ENCODE measurements around the gene PANK4. TPM values are rescaled to one million over a fixed set of nuclear protein-coding genes. Genes with fewer than 3 reads are reported as not detected.

PANK4 gene
- total and polyA plus RNA-seq, 9 of the 15 experiments (the other 6 are each of a cell fraction or from before 2014, with no cell fraction given): 0.93 to 55.6 (median 31.5) TPM

DNA sequence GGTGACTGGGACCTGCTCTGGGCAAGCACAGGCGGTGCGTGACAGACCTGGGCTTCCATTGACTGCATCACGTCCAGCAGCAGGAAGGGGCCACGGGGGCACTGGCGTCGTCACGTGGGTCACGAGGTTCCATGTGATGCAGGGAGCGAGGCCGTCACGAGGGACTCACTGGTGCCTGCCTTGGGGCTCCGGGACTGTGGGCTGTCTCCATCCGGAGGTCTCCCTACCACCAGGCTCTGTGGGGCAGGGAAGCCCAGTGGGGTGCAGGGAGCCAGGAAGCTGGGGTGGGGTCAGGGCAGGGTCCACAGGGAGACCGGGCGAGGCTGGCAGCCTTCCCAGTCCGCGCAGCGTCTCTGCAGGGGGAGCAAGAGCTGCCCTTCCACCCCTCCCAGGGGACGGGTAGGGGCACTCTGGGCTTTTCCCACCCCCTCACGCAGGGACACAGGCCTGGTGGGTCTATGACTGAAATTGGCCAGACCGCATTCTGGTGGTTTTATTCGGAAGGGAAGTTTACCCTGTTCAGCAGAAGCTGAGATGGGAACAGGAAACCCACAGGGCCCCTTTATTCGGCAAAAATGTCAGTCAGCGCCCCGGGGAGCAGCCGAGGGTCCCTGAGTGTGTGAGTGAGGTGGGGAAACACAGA is 29.4 kb upstream of the PANK4 start (continued):
- TF ChIP-seq, protein P1, sequence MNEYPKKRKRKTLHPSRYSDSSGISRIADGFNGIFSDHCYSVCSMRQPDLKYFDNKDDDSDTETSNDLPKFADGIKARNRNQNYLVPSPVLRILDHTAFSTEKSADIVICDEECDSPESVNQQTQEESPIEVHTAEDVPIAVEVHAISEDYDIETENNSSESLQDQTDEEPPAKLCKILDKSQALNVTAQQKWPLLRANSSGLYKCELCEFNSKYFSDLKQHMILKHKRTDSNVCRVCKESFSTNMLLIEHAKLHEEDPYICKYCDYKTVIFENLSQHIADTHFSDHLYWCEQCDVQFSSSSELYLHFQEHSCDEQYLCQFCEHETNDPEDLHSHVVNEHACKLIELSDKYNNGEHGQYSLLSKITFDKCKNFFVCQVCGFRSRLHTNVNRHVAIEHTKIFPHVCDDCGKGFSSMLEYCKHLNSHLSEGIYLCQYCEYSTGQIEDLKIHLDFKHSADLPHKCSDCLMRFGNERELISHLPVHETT (CRISPR knock-in tag; conservative IDR thresholded peaks at IDR 0.05 in 1 of 2, IDR thresholded peaks at IDR 0.05 in 1 of 2): 0 out of 4 replicates have a peak, but pooled peaks of 1 of the 2 experiments have one; percentile 18
- TF ChIP-seq NFE2 (IDR thresholded peaks at IDR 0.05; ENCODE audit: low read depth): no peak
- TF ChIP-seq L3MBTL2 (IDR thresholded peaks at IDR 0.05): peak; percentile 88
- TF ChIP-seq, protein P2, sequence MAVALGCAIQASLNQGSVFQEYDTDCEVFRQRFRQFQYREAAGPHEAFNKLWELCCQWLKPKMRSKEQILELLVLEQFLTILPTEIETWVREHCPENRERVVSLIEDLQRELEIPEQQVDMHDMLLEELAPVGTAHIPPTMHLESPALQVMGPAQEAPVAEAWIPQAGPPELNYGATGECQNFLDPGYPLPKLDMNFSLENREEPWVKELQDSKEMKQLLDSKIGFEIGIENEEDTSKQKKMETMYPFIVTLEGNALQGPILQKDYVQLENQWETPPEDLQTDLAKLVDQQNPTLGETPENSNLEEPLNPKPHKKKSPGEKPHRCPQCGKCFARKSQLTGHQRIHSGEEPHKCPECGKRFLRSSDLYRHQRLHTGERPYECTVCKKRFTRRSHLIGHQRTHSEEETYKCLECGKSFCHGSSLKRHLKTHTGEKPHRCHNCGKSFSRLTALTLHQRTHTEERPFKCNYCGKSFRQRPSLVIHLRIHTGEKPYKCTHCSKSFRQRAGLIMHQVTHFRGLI (CRISPR knock-in tag; IDR thresholded peaks at IDR 0.05): peak; percentile 38; the same call in 1 of the 2 replicates
- TF ChIP-seq SOX6 (IDR thresholded peaks at IDR 0.05): no peak
- TF ChIP-seq, protein P3, sequence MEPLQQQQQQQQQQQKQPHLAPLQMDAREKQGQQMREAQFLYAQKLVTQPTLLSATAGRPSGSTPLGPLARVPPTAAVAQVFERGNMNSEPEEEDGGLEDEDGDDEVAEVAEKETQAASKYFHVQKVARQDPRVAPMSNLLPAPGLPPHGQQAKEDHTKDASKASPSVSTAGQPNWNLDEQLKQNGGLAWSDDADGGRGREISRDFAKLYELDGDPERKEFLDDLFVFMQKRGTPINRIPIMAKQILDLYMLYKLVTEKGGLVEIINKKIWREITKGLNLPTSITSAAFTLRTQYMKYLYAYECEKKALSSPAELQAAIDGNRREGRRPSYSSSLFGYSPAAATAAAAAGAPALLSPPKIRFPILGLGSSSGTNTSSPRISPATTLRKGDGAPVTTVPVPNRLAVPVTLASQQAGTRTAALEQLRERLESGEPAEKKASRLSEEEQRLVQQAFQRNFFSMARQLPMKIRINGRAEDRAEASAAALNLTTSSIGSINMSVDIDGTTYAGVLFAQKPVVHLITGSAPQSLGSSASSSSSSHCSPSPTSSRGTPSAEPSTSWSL (CRISPR knock-in tag; IDR thresholded peaks at IDR 0.05; ENCODE audit: borderline replicate concordance): peak; percentile 71; the same call in 1 of the 2 replicates
- TF ChIP-seq, protein P4, sequence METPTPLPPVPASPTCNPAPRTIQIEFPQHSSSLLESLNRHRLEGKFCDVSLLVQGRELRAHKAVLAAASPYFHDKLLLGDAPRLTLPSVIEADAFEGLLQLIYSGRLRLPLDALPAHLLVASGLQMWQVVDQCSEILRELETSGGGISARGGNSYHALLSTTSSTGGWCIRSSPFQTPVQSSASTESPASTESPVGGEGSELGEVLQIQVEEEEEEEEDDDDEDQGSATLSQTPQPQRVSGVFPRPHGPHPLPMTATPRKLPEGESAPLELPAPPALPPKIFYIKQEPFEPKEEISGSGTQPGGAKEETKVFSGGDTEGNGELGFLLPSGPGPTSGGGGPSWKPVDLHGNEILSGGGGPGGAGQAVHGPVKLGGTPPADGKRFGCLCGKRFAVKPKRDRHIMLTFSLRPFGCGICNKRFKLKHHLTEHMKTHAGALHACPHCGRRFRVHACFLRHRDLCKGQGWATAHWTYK (CRISPR knock-in tag; IDR thresholded peaks at IDR 0.05): peak; percentile 78
- TF ChIP-seq, protein P5, sequence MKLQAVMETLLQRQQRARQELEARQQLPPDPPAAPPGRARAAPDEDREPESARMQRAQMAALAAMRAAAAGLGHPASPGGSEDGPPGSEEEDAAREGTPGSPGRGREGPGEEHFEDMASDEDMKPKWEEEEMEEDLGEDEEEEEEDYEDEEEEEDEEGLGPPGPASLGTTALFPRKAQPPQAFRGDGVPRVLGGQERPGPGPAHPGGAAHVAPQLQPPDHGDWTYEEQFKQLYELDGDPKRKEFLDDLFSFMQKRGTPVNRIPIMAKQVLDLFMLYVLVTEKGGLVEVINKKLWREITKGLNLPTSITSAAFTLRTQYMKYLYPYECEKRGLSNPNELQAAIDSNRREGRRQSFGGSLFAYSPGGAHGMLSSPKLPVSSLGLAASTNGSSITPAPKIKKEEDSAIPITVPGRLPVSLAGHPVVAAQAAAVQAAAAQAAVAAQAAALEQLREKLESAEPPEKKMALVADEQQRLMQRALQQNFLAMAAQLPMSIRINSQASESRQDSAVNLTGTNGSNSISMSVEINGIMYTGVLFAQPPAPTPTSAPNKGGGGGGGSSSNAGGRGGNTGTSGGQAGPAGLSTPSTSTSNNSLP (IDR thresholded peaks at IDR 0.05; ENCODE audit: borderline replicate concordance, low read depth, low read length): no peak
- TF ChIP-seq, protein P6, sequence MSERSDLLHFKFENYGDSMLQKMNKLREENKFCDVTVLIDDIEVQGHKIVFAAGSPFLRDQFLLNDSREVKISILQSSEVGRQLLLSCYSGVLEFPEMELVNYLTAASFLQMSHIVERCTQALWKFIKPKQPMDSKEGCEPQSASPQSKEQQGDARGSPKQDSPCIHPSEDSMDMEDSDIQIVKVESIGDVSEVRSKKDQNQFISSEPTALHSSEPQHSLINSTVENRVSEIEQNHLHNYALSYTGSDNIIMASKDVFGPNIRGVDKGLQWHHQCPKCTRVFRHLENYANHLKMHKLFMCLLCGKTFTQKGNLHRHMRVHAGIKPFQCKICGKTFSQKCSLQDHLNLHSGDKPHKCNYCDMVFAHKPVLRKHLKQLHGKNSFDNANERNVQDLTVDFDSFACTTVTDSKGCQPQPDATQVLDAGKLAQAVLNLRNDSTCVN (CRISPR knock-in tag; IDR thresholded peaks at IDR 0.05): peak; percentile 25; the same call in 1 of the 2 replicates
- peak; percentile 22; the same call in 1 of the 2 replicates for TF ChIP-seq ZNF324 (CRISPR knock-in tag; IDR thresholded peaks at IDR 0.05)
- TF ChIP-seq NBN (IDR thresholded peaks at IDR 0.05; ENCODE audit: low read depth): no peak
- 0 out of 2 replicates have a peak, but pooled peaks have one; percentile 16 for TF ChIP-seq CBFB (CRISPR knock-in tag; IDR thresholded peaks at IDR 0.05)
- peak; percentile 37; the same call in 1 of the 2 replicates for TF ChIP-seq ELF4 (CRISPR knock-in tag; IDR thresholded peaks at IDR 0.05)
- TF ChIP-seq NFIC (IDR thresholded peaks at IDR 0.05): peak; percentile 33; the same call in 1 of the 2 replicates
- TF ChIP-seq, protein P7, sequence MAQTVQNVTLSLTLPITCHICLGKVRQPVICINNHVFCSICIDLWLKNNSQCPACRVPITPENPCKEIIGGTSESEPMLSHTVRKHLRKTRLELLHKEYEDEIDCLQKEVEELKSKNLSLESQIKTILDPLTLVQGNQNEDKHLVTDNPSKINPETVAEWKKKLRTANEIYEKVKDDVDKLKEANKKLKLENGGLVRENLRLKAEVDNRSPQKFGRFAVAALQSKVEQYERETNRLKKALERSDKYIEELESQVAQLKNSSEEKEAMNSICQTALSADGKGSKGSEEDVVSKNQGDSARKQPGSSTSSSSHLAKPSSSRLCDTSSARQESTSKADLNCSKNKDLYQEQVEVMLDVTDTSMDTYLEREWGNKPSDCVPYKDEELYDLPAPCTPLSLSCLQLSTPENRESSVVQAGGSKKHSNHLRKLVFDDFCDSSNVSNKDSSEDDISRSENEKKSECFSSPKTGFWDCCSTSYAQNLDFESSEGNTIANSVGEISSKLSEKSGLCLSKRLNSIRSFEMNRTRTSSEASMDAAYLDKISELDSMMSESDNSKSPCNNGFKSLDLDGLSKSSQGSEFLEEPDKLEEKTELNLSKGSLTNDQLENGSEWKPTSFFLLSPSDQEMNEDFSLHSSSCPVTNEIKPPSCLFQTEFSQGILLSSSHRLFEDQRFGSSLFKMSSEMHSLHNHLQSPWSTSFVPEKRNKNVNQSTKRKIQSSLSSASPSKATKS (CRISPR knock-in tag; IDR thresholded peaks at IDR 0.05): no peak
